IMR-90 (cell line): ENCODE measurements around the gene KCNIP1. TPM values are rescaled to one million over a fixed set of nuclear protein-coding genes. Genes with fewer than 3 reads are reported as not detected.

Experiments
- ATAC-seq: fragments of 200-7000 bp; cut with Tn5 transposase; 2 replicates; pipeline ENCODE4 v1.9.1; 2020; ENCODE audit warnings: low read depth, mild to moderate bottlenecking, moderate library complexity
- BruUV-seq: library from RNA; stranded (reverse); fragments of 400-500 nt; replicated peaks from 2 replicates; lab custom pipeline; 2021; lab: Mats Ljungman, UMichigan
- CTCF ChIA-PET: fragments of 300-600 bp; formaldehyde crosslinking; extraction: SDS; loops from one replicate; lab custom pipeline; 2021; ENCODE audit warnings: antibody characterized with exemption; lab: Yijun Ruan, JAX
- POLR2A ChIA-PET: fragments of 300-600 bp; sonication (Branson Sonifier 250); formaldehyde crosslinking; loops from one replicate; lab custom pipeline; 2022; ENCODE audit warnings: antibody characterized with exemption; ENCODE audit not compliant: unreplicated experiment; lab: Charles Lee
- DNase-seq: peaks from one replicate; pipeline ENCODE4 v3.0.0; 2013
- H2AFZ ChIP-seq: replicated peaks from 2 replicates; pipeline ENCODE3; 2013; ENCODE audit warnings: low read length, mild to moderate bottlenecking; ENCODE audit not compliant: poor library complexity
- H2AK5ac ChIP-seq: 2 replicates; pipeline ENCODE4 v1.6.1; 2013; ENCODE audit warnings: low read depth, low read length, inconsistent platforms
- H2AK9ac ChIP-seq: replicated peaks from 2 replicates; pipeline ENCODE3; 2013; ENCODE audit warnings: mild to moderate bottlenecking, low read depth, low read length, moderate library complexity; ENCODE audit not compliant: poor library complexity
- H2BK120ac ChIP-seq: 2 replicates; pipeline ENCODE4 v1.6.1; 2013; ENCODE audit warnings: low read depth, low read length, inconsistent platforms
- H2BK15ac ChIP-seq: 3 replicates; pipeline ENCODE4 v1.6.1; 2013; ENCODE audit warnings: low read depth, low read length, inconsistent platforms
- H2BK20ac ChIP-seq: 2 replicates; pipeline ENCODE4 v1.6.1; 2013; ENCODE audit warnings: low read depth, mild to moderate bottlenecking, inconsistent platforms, low read length, moderate library complexity
- H2BK5ac ChIP-seq: 2 replicates; pipeline ENCODE4 v1.6.1; 2013; ENCODE audit warnings: mild to moderate bottlenecking, low read depth, low read length, inconsistent platforms; ENCODE audit not compliant: poor library complexity, severe bottlenecking
- H3K14ac ChIP-seq: replicated peaks from 2 replicates; pipeline ENCODE4 v1.6.1; 2013; ENCODE audit warnings: low read depth, low read length, inconsistent platforms
- H3K18ac ChIP-seq: 2 replicates; pipeline ENCODE4 v1.6.1; 2013; ENCODE audit warnings: low read depth, low read length, control low read depth
- H3K23ac ChIP-seq: 2 replicates; pipeline ENCODE4 v1.6.1; 2013; ENCODE audit warnings: low read depth, low read length, inconsistent platforms
- H3K27ac ChIP-seq: 2 replicates; pipeline ENCODE4 v1.5.1; 2013; ENCODE audit warnings: mild to moderate bottlenecking, control low read depth, low read length; ENCODE audit not compliant: insufficient read depth
- H3K27me3 ChIP-seq: 2 replicates; pipeline ENCODE4 v1.6.1; 2013; ENCODE audit warnings: low read length; ENCODE audit not compliant: control insufficient read depth, insufficient read depth
- H3K36me3 ChIP-seq: 2 replicates; pipeline ENCODE4 v1.6.1; 2013; ENCODE audit warnings: low read length, mixed read lengths; ENCODE audit not compliant: control insufficient read depth, insufficient read depth
- H3K4ac ChIP-seq: 2 replicates; pipeline ENCODE4 v1.6.1; 2013; ENCODE audit warnings: low read depth, low read length, inconsistent platforms
- H3K4me1 ChIP-seq: 2 replicates; pipeline ENCODE4 v1.6.1; 2013; ENCODE audit warnings: low read length, mixed read lengths; ENCODE audit not compliant: control insufficient read depth, insufficient read depth
- H3K4me2 ChIP-seq: 2 replicates; pipeline ENCODE4 v1.6.1; 2013; ENCODE audit warnings: low read depth, mild to moderate bottlenecking, control low read depth, low read length, moderate library complexity
- H3K4me3 ChIP-seq: 2 replicates; pipeline ENCODE4 v1.5.1; 2013; ENCODE audit warnings: low read depth, mild to moderate bottlenecking, control low read depth, low read length, moderate library complexity; ENCODE audit not compliant: insufficient read depth
- H3K56ac ChIP-seq: 2 replicates; pipeline ENCODE4 v1.6.1; 2013; ENCODE audit warnings: low read length, inconsistent platforms; ENCODE audit not compliant: insufficient read depth; ENCODE audit errors: extremely low read depth
- H3K79me1 ChIP-seq, 2 experiments: 2 replicates each; pipeline ENCODE4 v1.6.1; 2013; ENCODE audit warnings: low read length in 2 of 2, inconsistent platforms in 1 of 2, low read depth in 1 of 2
- H3K9ac ChIP-seq: 2 replicates; pipeline ENCODE4 v1.6.1; 2013; ENCODE audit warnings: low read depth, low read length, control low read depth
- H3K9me1 ChIP-seq: 2 replicates; pipeline ENCODE4 v1.6.1; 2013; ENCODE audit warnings: low read length, inconsistent platforms; ENCODE audit not compliant: insufficient read depth
- H3K9me3 ChIP-seq: 2 replicates; pipeline ENCODE4 v1.6.1; 2013; ENCODE audit warnings: low read length; ENCODE audit not compliant: control insufficient read depth, insufficient read depth
- H4K20me1 ChIP-seq: 2 replicates; pipeline ENCODE4 v1.6.1; 2013; ENCODE audit warnings: low read length, inconsistent platforms; ENCODE audit not compliant: insufficient read depth
- H4K5ac ChIP-seq: 2 replicates; pipeline ENCODE4 v1.6.1; 2013; ENCODE audit warnings: mild to moderate bottlenecking, low read depth, low read length, control low read depth
- H4K8ac ChIP-seq, 2 experiments: 2 replicates each; pipeline ENCODE4 v1.6.1; 2013; ENCODE audit warnings: low read depth in 2 of 2, low read length in 2 of 2, control low read depth in 1 of 2, inconsistent platforms in 1 of 2
- H4K91ac ChIP-seq: 2 replicates; pipeline ENCODE4 v1.6.1; 2013; ENCODE audit warnings: low read depth, low read length, inconsistent platforms; ENCODE audit not compliant: insufficient read depth
- CHD1 ChIP-seq: IDR thresholded peaks from 2 replicates; pipeline ENCODE4 v1.6.1; 2012; ENCODE audit warnings: low read depth, low read length, improper control_type of control experiment
- ELK1 ChIP-seq: fragments of 150-350 bp; IDR thresholded peaks from 2 replicates; pipeline ENCODE4 v1.6.1; 2016; ENCODE audit warnings: low read depth, mild to moderate bottlenecking, low read length, moderate library complexity, borderline replicate concordance
- FOS ChIP-seq: fragments of 150-350 bp; IDR thresholded peaks from 2 replicates; pipeline ENCODE4 v1.6.1; 2016; ENCODE audit warnings: low read depth, low read length
- MAFK ChIP-seq: IDR thresholded peaks from 2 replicates; pipeline ENCODE4 v1.6.1; 2012; ENCODE audit warnings: low read depth, low read length, improper control_type of control experiment
- POLR2A ChIP-seq: IDR thresholded peaks from 2 replicates; pipeline ENCODE4 v1.6.1; 2012; ENCODE audit warnings: mild to moderate bottlenecking, low read depth, low read length
- RCOR1 ChIP-seq: IDR thresholded peaks from 2 replicates; pipeline ENCODE4 v1.6.1; 2012; ENCODE audit warnings: mild to moderate bottlenecking, low read length, improper control_type of control experiment; ENCODE audit not compliant: insufficient replicate concordance
- WGBS, 2 experiments: methylation state at CpG; one replicate each; pipeline versions ENCODE4 v1.1.5 to v1.1.7; 2013; ENCODE audit warnings: missing lambda C conversion rate in 2 of 2; ENCODE audit not compliant: insufficient read length in 1 of 2; ENCODE audit errors: extremely low coverage in 2 of 2; 5-methylcytosine and 5-hydroxymethylcytosine counted together
- dilution Hi-C: fragments of 300-500 bp; cut with HindIII; formaldehyde crosslinking; loops from one replicate; pipeline ENCODE4 v1.14.3; 2018; ENCODE audit warnings: low sequenced_read_pairs; ENCODE audit not compliant: unreplicated experiment
- in situ Hi-C: fragments of 300-500 bp; cut with MboI; formaldehyde crosslinking; loops from 3 replicates; pipeline ENCODE4 v1.14.3; 2019; ENCODE audit warnings: low sequenced_read_pairs, inconsistent platforms, mixed read lengths
- intact Hi-C: fragments of 100-400 bp; cut with micrococcal nuclease; formaldehyde crosslinking; loops from 2 replicates; pipeline ENCODE4 v1.10.0; 2022
- polyA plus RNA-seq, 3 experiments: library from polyadenylated mRNA; depleted of rRNA; stranded (reverse); fragments of >200 nt; gene quantifications; 2 replicates each; pipeline ENCODE4 v1.2.3, GENCODE V29; 2012; ENCODE audit warnings: low replicate concordance in 1 of 3
- total RNA-seq: library from RNA; depleted of rRNA; stranded (reverse); fragments of >200 nt; gene quantifications from 2 replicates; pipeline ENCODE4 v1.2.3, GENCODE V29; 2012

KCNIP1 gene
- total and polyA plus RNA-seq, 2 of the 4 experiments (the other 2 are of a cell fraction) = not detected

- Histone ChIP-seq H3K4me2 (no peak overlapping the region), H3K4me3 (no peak overlapping the region), H3K27me3 (no peaks in the 10 kb centered on the region; the same call in 1 of the 2 replicates), H2AK5ac (no peak overlapping the region), H3K27ac (no peak overlapping the region), H3K9me3 (no peaks in the 10 kb centered on the region), H3K36me3 (no peaks in the 10 kb centered on the region), H3K23ac (no peak overlapping the region), H2AK9ac (no peak overlapping the region), H3K4ac (no peak overlapping the region), H4K20me1 (no peaks in the 10 kb centered on the region), H3K14ac (no peak overlapping the region), H2BK120ac (no peak overlapping the region), H4K5ac (no peak overlapping the region), H4K8ac (no peak overlapping the region), H3K56ac (no peak overlapping the region), H2BK20ac (no peak overlapping the region), H3K9ac (no peak overlapping the region), H4K91ac (no peak overlapping the region), H3K4me1 (no peaks in the 10 kb centered on the region), H3K9me1 (no peaks in the 10 kb centered on the region), H2BK5ac (no peak overlapping the region), H2AFZ (no peak overlapping the region), H2BK15ac (no peak overlapping the region), H3K79me1 (no peaks in the 10 kb centered on the region), H3K18ac (no peak overlapping the region)
- BruUV-seq = no TSS peak
- intact Hi-C loops (no loop called here), dilution Hi-C loops (no loop called here), in situ Hi-C loops (no loop called here)
- DNase-seq (no peak), ATAC-seq (no peak)
- no CpG with 5 or more reads among the region's 5 CpGs for WGBS, 2 experiments
- POLR2A ChIA-PET = no interaction called here
- no peak for TF ChIP-seq FOS
- no peak for TF ChIP-seq ELK1
- TF ChIP-seq MAFK = no peak
- TF ChIP-seq CHD1 = no peak
- TF ChIP-seq POLR2A = no peak
- TF ChIP-seq RCOR1 = no peak
- CTCF ChIA-PET = interaction anchor here (1.0 kb wide), 1 partner anchor 19 kb away, joined by 3 read pairs; no protein-coding TSS in a partner anchor
Measured at GRCh38 chr5:170614065-170614490, 110.3 kb downstream of the KCNIP1 start.
